Gastroesophageal sphincter (tissue), 3 donors: Measurements from ENCODE around the gene ACAP1.

Source experiments
- EP300 ChIP-seq: sonication (generic); formaldehyde crosslinking; IDR thresholded peaks from one replicate; pipeline ENCODE4 v1.6.1; 2017; ENCODE audit warnings: antibody characterized with exemption, mild to moderate bottlenecking
- POLR2A ChIP-seq, 2 donors: fragments of 450-650 bp; IDR thresholded peaks; one replicate each; pipeline ENCODE4 v1.6.1; 2017; ENCODE audit warnings: antibody characterized with exemption in 2 of 2, mild to moderate bottlenecking in 2 of 2, moderate library complexity in 1 of 2
- POLR2AphosphoS5 ChIP-seq: sonication (generic); formaldehyde crosslinking; IDR thresholded peaks from one replicate; pipeline ENCODE4 v1.6.1; 2017; ENCODE audit warnings: antibody characterized with exemption
- TF ChIP-seq, protein P1 (sequence below), 4 experiments: fragments of 200-600 bp in 2 of 4; fragments of 450-650 bp in 2 of 4; sonication (generic) in 1 of 4; IDR thresholded peaks; one replicate each; pipeline ENCODE4 v1.5.1; 2017 to 2019; ENCODE audit warnings: antibody characterized with exemption in 4 of 4, mild to moderate bottlenecking in 2 of 4, moderate library complexity in 2 of 4

DNA sequence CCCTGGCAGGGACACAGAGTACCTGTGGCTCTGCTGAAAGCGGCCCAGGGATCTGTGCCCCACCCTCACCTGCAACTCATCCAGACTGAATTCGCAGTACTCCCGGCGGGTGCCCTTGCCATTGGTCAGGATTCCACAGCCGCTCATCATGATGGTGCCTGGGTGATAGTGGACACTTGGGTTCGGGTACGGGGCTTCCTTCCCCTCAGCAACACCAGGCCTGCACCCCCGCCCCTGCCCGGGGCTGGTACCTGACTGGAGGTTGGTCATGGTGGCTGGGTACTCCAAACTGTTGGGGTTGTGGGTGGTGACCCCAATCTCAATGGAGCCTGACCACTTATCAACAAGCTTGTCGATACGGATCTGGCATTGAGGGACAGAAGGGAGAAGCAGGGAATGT is 10.1 kb upstream of the ACAP1 start:
- TF ChIP-seq, protein P1, sequence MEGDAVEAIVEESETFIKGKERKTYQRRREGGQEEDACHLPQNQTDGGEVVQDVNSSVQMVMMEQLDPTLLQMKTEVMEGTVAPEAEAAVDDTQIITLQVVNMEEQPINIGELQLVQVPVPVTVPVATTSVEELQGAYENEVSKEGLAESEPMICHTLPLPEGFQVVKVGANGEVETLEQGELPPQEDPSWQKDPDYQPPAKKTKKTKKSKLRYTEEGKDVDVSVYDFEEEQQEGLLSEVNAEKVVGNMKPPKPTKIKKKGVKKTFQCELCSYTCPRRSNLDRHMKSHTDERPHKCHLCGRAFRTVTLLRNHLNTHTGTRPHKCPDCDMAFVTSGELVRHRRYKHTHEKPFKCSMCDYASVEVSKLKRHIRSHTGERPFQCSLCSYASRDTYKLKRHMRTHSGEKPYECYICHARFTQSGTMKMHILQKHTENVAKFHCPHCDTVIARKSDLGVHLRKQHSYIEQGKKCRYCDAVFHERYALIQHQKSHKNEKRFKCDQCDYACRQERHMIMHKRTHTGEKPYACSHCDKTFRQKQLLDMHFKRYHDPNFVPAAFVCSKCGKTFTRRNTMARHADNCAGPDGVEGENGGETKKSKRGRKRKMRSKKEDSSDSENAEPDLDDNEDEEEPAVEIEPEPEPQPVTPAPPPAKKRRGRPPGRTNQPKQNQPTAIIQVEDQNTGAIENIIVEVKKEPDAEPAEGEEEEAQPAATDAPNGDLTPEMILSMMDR (IDR thresholded peaks at IDR 0.05) = no peak
- TF ChIP-seq POLR2AphosphoS5 (no peak), POLR2A (IDR thresholded peaks at IDR 0.05) (no peak), EP300 (no peak)
